PC-9 (cell line): ENCODE measurements around the gene KRT73. TPM values are rescaled to one million over a fixed set of nuclear protein-coding genes. Genes with fewer than 3 reads are reported as not detected.

Experiments
- BruUV-seq: library from RNA; stranded (reverse); fragments of 400-500 nt; replicated peaks from 2 replicates; lab custom pipeline; 2021; lab: Mats Ljungman, UMichigan
- CTCF ChIA-PET: fragments of 300-600 bp; sonication (Branson Sonifier 250); formaldehyde crosslinking; loops from one replicate; lab custom pipeline; 2022; ENCODE audit warnings: antibody characterized with exemption; lab: Charles Lee
- POLR2A ChIA-PET: fragments of 300-600 bp; sonication (Branson Sonifier 250); formaldehyde crosslinking; loops from one replicate; lab custom pipeline; 2022; ENCODE audit warnings: antibody characterized with exemption; ENCODE audit not compliant: unreplicated experiment; lab: Charles Lee
- DNase-seq, 2 experiments: peaks; one replicate each; pipeline versions ENCODE4 v3.0.0 to v3.0.0-alpha.2; 2015 to 2022; ENCODE audit warnings: mixed read lengths in 1 of 2
- H2AFZ ChIP-seq: fragments of 200-600 bp; sonication (generic); 2 replicates; pipeline ENCODE4 v1.8.1; 2017; ENCODE audit warnings: antibody characterized with exemption
- H3F3A ChIP-seq: fragments of 200-600 bp; sonication (generic); 2 replicates; pipeline ENCODE4 v1.8.1; 2017; ENCODE audit warnings: antibody characterized with exemption, mild to moderate bottlenecking, low read depth; ENCODE audit not compliant: insufficient read depth
- H3K27ac ChIP-seq: fragments of 200-600 bp; sonication (generic); 2 replicates; pipeline ENCODE4 v1.6.1; 2016; ENCODE audit warnings: mixed run types
- H3K27me3 ChIP-seq: fragments of 200-600 bp; sonication (generic); 2 replicates; pipeline ENCODE4 v1.6.1; 2016; ENCODE audit warnings: low read depth, mixed run types; ENCODE audit not compliant: insufficient read depth
- H3K36me3 ChIP-seq: fragments of 200-600 bp; sonication (generic); 2 replicates; pipeline ENCODE4 v1.6.1; 2016; ENCODE audit warnings: low read depth, mixed run types
- H3K4me1 ChIP-seq: fragments of 200-600 bp; sonication (generic); replicated peaks from 2 replicates; pipeline ENCODE4 v1.6.1; 2016; ENCODE audit warnings: mixed run types; ENCODE audit not compliant: insufficient read depth
- H3K4me2 ChIP-seq: fragments of 200-600 bp; sonication (generic); 2 replicates; pipeline ENCODE4 v1.6.1; 2017; ENCODE audit warnings: mixed run types
- H3K4me3 ChIP-seq: fragments of 200-600 bp; sonication (generic); 2 replicates; pipeline ENCODE4 v1.6.1; 2016; ENCODE audit warnings: mixed run types
- H3K79me2 ChIP-seq: fragments of 200-600 bp; sonication (generic); 2 replicates; pipeline ENCODE4 v1.6.1; 2017; ENCODE audit warnings: low read depth, mixed run types
- H3K9me2 ChIP-seq: fragments of 200-600 bp; sonication (generic); 2 replicates; pipeline ENCODE4 v1.8.1; 2017; ENCODE audit warnings: mild to moderate bottlenecking; ENCODE audit not compliant: insufficient read depth
- H3K9me3 ChIP-seq: fragments of 200-600 bp; sonication (generic); 2 replicates; pipeline ENCODE4 v1.8.1; 2016; ENCODE audit warnings: low read depth; ENCODE audit not compliant: insufficient read depth
- H4K20me1 ChIP-seq: fragments of 200-600 bp; sonication (generic); 2 replicates; pipeline ENCODE4 v1.8.1; 2017; ENCODE audit not compliant: insufficient read depth
- CTCF ChIP-seq: fragments of 200-600 bp; sonication (generic); conservative IDR thresholded peaks from 2 replicates; pipeline ENCODE4 v1.6.1; 2017; ENCODE audit warnings: mixed run types, antibody characterized with exemption, mild to moderate bottlenecking, moderate library complexity
- EZH2 ChIP-seq: fragments of 200-600 bp; sonication (generic); IDR thresholded peaks from 2 replicates; pipeline ENCODE4 v1.8.0; 2017; ENCODE audit warnings: antibody characterized with exemption, low read depth
- intact Hi-C: fragments of 100-400 bp; cut with micrococcal nuclease; formaldehyde crosslinking; loops from one replicate; pipeline ENCODE4 v1.10.0; 2022; ENCODE audit not compliant: unreplicated experiment
- total RNA-seq: library from RNA; stranded (reverse); gene quantifications from 2 replicates; pipeline ENCODE4 v1.2.3, GENCODE V29; 2021

KRT73 gene
- total RNA-seq, 1 experiment from 2014 or later, result not detected

GRCh38 chr12:52659951-52660350 is 41.6 kb upstream of the KRT73 start:
- Histone ChIP-seq H3K4me2 (no peak overlapping the region), H3F3A (peaks cover 14% of the 10 kb centered on the region; the same call in 1 of the 2 replicates), H4K20me1 (no peaks in the 10 kb centered on the region), H3K27me3 (no peaks in the 10 kb centered on the region), H3K9me3 (no peaks in the 10 kb centered on the region), H3K4me1 (peaks cover 15% of the 10 kb centered on the region), H3K36me3 (no peaks in the 10 kb centered on the region), H2AFZ (no peak overlapping the region), H3K27ac (no peak overlapping the region), H3K79me2 (no peaks in the 10 kb centered on the region), H3K4me3 (no peak overlapping the region), H3K9me2 (no peaks in the 10 kb centered on the region)
- ChIA-PET POLR2A (no interaction called here), CTCF (no interaction called here)
- TF ChIP-seq CTCF, result no peak
- TF ChIP-seq EZH2, result no peak
- intact Hi-C loops, result no loop called here
- DNase-seq, result no peak
- BruUV-seq, result no TSS peak

GRCh38 chr12:52659395-52659794 is 41.0 kb upstream of the KRT73 start:
- Histone ChIP-seq H3K9me3 (no peaks in the 10 kb centered on the region), H3K36me3 (no peaks in the 10 kb centered on the region), H3K27me3 (no peaks in the 10 kb centered on the region), H3K27ac (no peak overlapping the region), H4K20me1 (no peaks in the 10 kb centered on the region), H3K4me1 (peaks cover 21% of the 10 kb centered on the region), H2AFZ (no peak overlapping the region), H3K4me3 (no peak overlapping the region), H3K9me2 (no peaks in the 10 kb centered on the region), H3F3A (peaks cover 19% of the 10 kb centered on the region; the same call in 1 of the 2 replicates), H3K79me2 (no peaks in the 10 kb centered on the region), H3K4me2 (no peak overlapping the region)
- ChIA-PET CTCF (no interaction called here), POLR2A (no interaction called here)
- intact Hi-C loops, result no loop called here
- TF ChIP-seq CTCF (no peak), EZH2 (no peak)
- no TSS peak for BruUV-seq
- DNase-seq, result no peak

GRCh38 chr12:52658196-52658595 is 39.8 kb upstream of the KRT73 start:
- ChIA-PET CTCF (no interaction called here), POLR2A (no interaction called here)
- Histone ChIP-seq H3K4me3 (no peak overlapping the region), H3K9me3 (no peaks in the 10 kb centered on the region), H3K36me3 (no peaks in the 10 kb centered on the region), H3F3A (peaks cover 19% of the 10 kb centered on the region; the same call in 1 of the 2 replicates), H3K79me2 (no peaks in the 10 kb centered on the region), H3K27me3 (no peaks in the 10 kb centered on the region), H3K9me2 (no peaks in the 10 kb centered on the region), H4K20me1 (no peaks in the 10 kb centered on the region), H3K4me1 (peaks cover 23% of the 10 kb centered on the region), H2AFZ (no peak overlapping the region), H3K27ac (no peak overlapping the region), H3K4me2 (no peak overlapping the region)
- DNase-seq, result no peak
- no TSS peak for BruUV-seq
- intact Hi-C loops, result no loop called here
- TF ChIP-seq CTCF (no peak), EZH2 (no peak)
